ENCODE results near the gene ADRA2B. TPM values are rescaled to one million over a fixed set of nuclear protein-coding genes. Genes with fewer than 3 reads are reported as not detected.

ADRA2B gene
- total RNA-seq, 2 donors from 2014 or later: 1.7 to 2.1 TPM

GRCh38 chr2:96108541-96109360 is 7.6 kb downstream of the ADRA2B start:
- Mint-ChIP-seq H3K4me3 (no peak overlapping the region), H3K4me1 (ENCODE audit: low read depth) (no peaks in the 10 kb centered on the region), H3K27me3 (ENCODE audit: low read depth) (no peaks in the 10 kb centered on the region), H3K9me3 (peaks cover 2 to 10% of the 10 kb centered on the region in 2 donors), H3K27ac (no peak overlapping the region), H3K36me3 (ENCODE audit: insufficient read depth in 2 of 2) (peaks cover 6 to 15% of the 10 kb centered on the region in 2 donors)
- no peak for DNase-seq
- ATAC-seq (replicated peaks in 1 of 2): no peak

- Mint-ChIP-seq H3K27me3 (ENCODE audit: low read depth) (no peaks in the 10 kb centered on the region), H3K36me3 (ENCODE audit: insufficient read depth in 2 of 2) (peaks cover 6 to 15% of the 10 kb centered on the region in 2 donors), H3K9me3 (peaks cover 2 to 10% of the 10 kb centered on the region in 2 donors), H3K27ac (no peak overlapping the region), H3K4me3 (no peak overlapping the region), H3K4me1 (ENCODE audit: low read depth) (no peaks in the 10 kb centered on the region)
- no peak for ATAC-seq (replicated peaks in 1 of 2)
- DNase-seq: no peak
These were observed 8.2 kb downstream of the ADRA2B start for GRCh38 chr2:96108151-96108540.

- Mint-ChIP-seq H3K27me3 (ENCODE audit: low read depth) (no peaks in the 10 kb centered on the region), H3K4me3 (no peak overlapping the region), H3K9me3 (peaks cover 2 to 10% of the 10 kb centered on the region in 2 donors), H3K27ac (no peak overlapping the region), H3K36me3 (ENCODE audit: insufficient read depth in 2 of 2) (peaks cover 6 to 15% of the 10 kb centered on the region in 2 donors), H3K4me1 (ENCODE audit: low read depth) (no peaks in the 10 kb centered on the region)
- DNase-seq (no peak), ATAC-seq (replicated peaks in 1 of 2) (no peak)
These were observed 8.7 kb downstream of the ADRA2B start for GRCh38 chr2:96107708-96108065.

- Mint-ChIP-seq H3K27me3 (ENCODE audit: low read depth) (no peaks in the 10 kb centered on the region), H3K9me3 (peaks cover 2 to 10% of the 10 kb centered on the region in 2 donors), H3K27ac (no peak overlapping the region), H3K4me3 (no peak overlapping the region), H3K36me3 (ENCODE audit: insufficient read depth in 2 of 2) (peaks cover 6 to 15% of the 10 kb centered on the region in 2 donors), H3K4me1 (ENCODE audit: low read depth) (no peaks in the 10 kb centered on the region)
- no peak for ATAC-seq (replicated peaks in 1 of 2)
- no peak for DNase-seq
These were observed 9.2 kb downstream of the ADRA2B start for GRCh38 chr2:96106991-96107707.

GRCh38 chr2:96105994-96106715 is 10.2 kb downstream of the ADRA2B start:
- no peaks in the 10 kb centered on the region for H3K4me1 Mint-ChIP-seq (ENCODE audit: low read depth)
- H3K36me3 Mint-ChIP-seq (ENCODE audit: insufficient read depth in 2 of 2): peaks cover 6 to 15% of the 10 kb centered on the region in 2 donors
- no peak overlapping the region for H3K27ac Mint-ChIP-seq
- DNase-seq: no peak
- peaks cover 2 to 10% of the 10 kb centered on the region in 2 donors for H3K9me3 Mint-ChIP-seq
- ATAC-seq (replicated peaks in 1 of 2): no peak
- no peaks in the 10 kb centered on the region for H3K27me3 Mint-ChIP-seq (ENCODE audit: low read depth)
- no peak overlapping the region for H3K4me3 Mint-ChIP-seq

GRCh38 chr2:96105152-96105915 is 11.0 kb downstream of the ADRA2B start:
- Mint-ChIP-seq H3K9me3 (peaks cover 2 to 10% of the 10 kb centered on the region in 2 donors), H3K4me1 (ENCODE audit: low read depth) (no peaks in the 10 kb centered on the region), H3K36me3 (ENCODE audit: insufficient read depth in 2 of 2) (peaks cover 6 to 15% of the 10 kb centered on the region in 2 donors), H3K27me3 (ENCODE audit: low read depth) (no peaks in the 10 kb centered on the region), H3K27ac (no peak overlapping the region), H3K4me3 (no peak overlapping the region)
- no peak for DNase-seq
- ATAC-seq (replicated peaks in 1 of 2): no peak

GRCh38 chr2:96104487-96104861 is 11.9 kb downstream of the ADRA2B start:
- Mint-ChIP-seq H3K27me3 (ENCODE audit: low read depth) (no peaks in the 10 kb centered on the region), H3K4me3 (no peak overlapping the region), H3K4me1 (ENCODE audit: low read depth) (no peaks in the 10 kb centered on the region), H3K9me3 (peaks cover 2 to 10% of the 10 kb centered on the region in 2 donors), H3K36me3 (ENCODE audit: insufficient read depth in 2 of 2) (peaks cover 6 to 15% of the 10 kb centered on the region in 2 donors), H3K27ac (no peak overlapping the region)
- ATAC-seq (replicated peaks in 1 of 2) (no peak), DNase-seq (no peak)

GRCh38 chr2:96103761-96104486 is 12.4 kb downstream of the ADRA2B start:
- Mint-ChIP-seq H3K4me3 (no peak overlapping the region), H3K4me1 (ENCODE audit: low read depth) (no peaks in the 10 kb centered on the region), H3K36me3 (ENCODE audit: insufficient read depth in 2 of 2) (peaks cover 6 to 15% of the 10 kb centered on the region in 2 donors), H3K27me3 (ENCODE audit: low read depth) (no peaks in the 10 kb centered on the region), H3K27ac (no peak overlapping the region), H3K9me3 (peaks cover 2 to 10% of the 10 kb centered on the region in 2 donors)
- DNase-seq: no peak
- ATAC-seq (replicated peaks in 1 of 2): no peak

GRCh38 chr2:96103187-96103601 is 13.2 kb downstream of the ADRA2B start:
- ATAC-seq (replicated peaks in 1 of 2) (peak in 1 of 2 donors; percentile 22), DNase-seq (no peak)
- H3K27ac Mint-ChIP-seq: no peak overlapping the region
- H3K4me1 Mint-ChIP-seq (ENCODE audit: low read depth): no peaks in the 10 kb centered on the region
- H3K4me3 Mint-ChIP-seq: no peak overlapping the region
- no peaks in the 10 kb centered on the region for H3K27me3 Mint-ChIP-seq (ENCODE audit: low read depth)
- H3K9me3 Mint-ChIP-seq: peaks cover 2 to 10% of the 10 kb centered on the region in 2 donors
- peaks cover 6 to 15% of the 10 kb centered on the region in 2 donors for H3K36me3 Mint-ChIP-seq (ENCODE audit: insufficient read depth in 2 of 2)

- no peak for ATAC-seq (replicated peaks in 1 of 2)
- Mint-ChIP-seq H3K27me3 (ENCODE audit: low read depth) (no peaks in the 10 kb centered on the region), H3K36me3 (ENCODE audit: insufficient read depth in 2 of 2) (peaks cover 6 to 15% of the 10 kb centered on the region in 2 donors), H3K9me3 (peaks cover 2 to 10% of the 10 kb centered on the region in 2 donors), H3K27ac (no peak overlapping the region), H3K4me1 (ENCODE audit: low read depth) (no peaks in the 10 kb centered on the region), H3K4me3 (no peak overlapping the region)
- DNase-seq: no peak
These were observed 13.7 kb downstream of the ADRA2B start for GRCh38 chr2:96102596-96103186.

- Mint-ChIP-seq H3K27ac (no peak overlapping the region), H3K4me3 (no peak overlapping the region), H3K36me3 (ENCODE audit: insufficient read depth in 2 of 2) (peaks cover 6 to 9% of the 10 kb centered on the region in 2 donors), H3K4me1 (ENCODE audit: low read depth) (no peaks in the 10 kb centered on the region), H3K27me3 (ENCODE audit: low read depth) (no peaks in the 10 kb centered on the region), H3K9me3 (peaks cover 2 to 10% of the 10 kb centered on the region in 2 donors)
- DNase-seq (no peak), ATAC-seq (replicated peaks in 1 of 2) (no peak)
These were observed 15.5 kb downstream of the ADRA2B start for GRCh38 chr2:96100893-96101304.

Measured in activated T-cell treated with anti-CD3 and anti-CD28 coated beads, Interleukin-2, amount 50 U/mL, for 72 hours (primary cell).